Measurements from ENCODE around the gene ABL1.

ABL1 gene

GRCh38 chr9:130892477-130893304, 57.6 kb downstream of the ABL1 start:
- DNase-seq = no peak

- DNase-seq = no peak
Measured at GRCh38 chr9:130893341-130894101, 58.5 kb downstream of the ABL1 start.

GRCh38 chr9:130894546-130894945, 59.5 kb downstream of the ABL1 start:
- no peak for DNase-seq

GRCh38 chr9:130895038-130895437, 60.0 kb downstream of the ABL1 start:
- no peak for DNase-seq

GRCh38 chr9:130895481-130896232, 60.6 kb downstream of the ABL1 start:
- DNase-seq = no peak

GRCh38 chr9:130896233-130897014, 61.4 kb downstream of the ABL1 start, which contains the start of gene QRFP:
QRFP (minus strand) TSS chr9:130896812; CDS start chr9:130893838, 2,974 bp downstream.
- DNase-seq = no peak

GRCh38 chr9:130897105-130897751, 62.2 kb downstream of the ABL1 start:
- DNase-seq = no peak

GRCh38 chr9:130897848-130898551, 62.9 kb downstream of the ABL1 start:
- peak; percentile 21 for DNase-seq

- no peak for DNase-seq
Measured at GRCh38 chr9:130898552-130898852, 63.4 kb downstream of the ABL1 start.

GRCh38 chr9:130899051-130899748, 64.1 kb downstream of the ABL1 start:
- no peak for DNase-seq

GRCh38 chr9:130900701-130901497, 65.8 kb downstream of the ABL1 start:
- no peak for DNase-seq

- DNase-seq = no peak
Measured at GRCh38 chr9:130901498-130902203, 66.6 kb downstream of the ABL1 start.

GRCh38 chr9:130902204-130903185, 67.4 kb downstream of the ABL1 start:
- no peak for DNase-seq

- no peak for DNase-seq
Measured at GRCh38 chr9:130903194-130904069, 68.4 kb downstream of the ABL1 start.

- DNase-seq = no peak
Measured at GRCh38 chr9:130904070-130905044, 69.3 kb downstream of the ABL1 start.
